Activated CD8-positive, alpha-beta memory T cell treated with anti-CD3 and anti-CD28 coated beads for 1 hour (primary cell): ENCODE data around the gene FSD1L.
A peak's percentile ranks its signal among the peaks of the same experiment; 100 is the strongest.
"Not testable (repeated sequence)": the region's sequence is repeated elsewhere in the genome, so short reads cannot be mapped to it uniquely, and the experiment has no call there.

ENCODE experiments used
- DNase-seq, 2 donors: peaks; one replicate each; pipeline ENCODE4 v3.0.0-alpha.2; 2020; ENCODE audit warnings: low read depth in 1 of 2; ENCODE audit errors: extremely low read depth in 1 of 2

FSD1L gene

DNA sequence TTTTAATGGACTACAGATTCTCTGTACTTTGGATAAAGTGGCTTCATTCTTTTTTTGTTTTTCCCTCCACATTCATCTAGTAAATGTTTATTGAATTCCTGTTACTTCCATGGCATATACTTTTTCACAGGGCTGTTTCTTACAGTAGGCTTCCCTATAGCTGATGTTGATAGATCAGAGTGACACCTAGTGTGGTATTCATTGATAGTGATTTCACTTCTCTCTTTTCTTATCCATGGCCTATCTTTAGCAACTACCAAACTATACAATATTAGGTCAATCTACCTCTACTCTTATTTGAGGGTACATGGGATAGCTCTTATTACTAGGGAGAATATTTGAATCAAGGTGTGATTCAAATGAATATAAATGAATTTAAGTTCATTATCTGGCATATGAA is 35.8 kb downstream of the FSD1L start:
- DNase-seq: no peak

GRCh38 chr9:105484226-105484625 is 36.4 kb downstream of the FSD1L start:
- DNase-seq: no peak

GRCh38 chr9:105485131-105485530 is 37.3 kb downstream of the FSD1L start:
- DNase-seq: no peak

DNA sequence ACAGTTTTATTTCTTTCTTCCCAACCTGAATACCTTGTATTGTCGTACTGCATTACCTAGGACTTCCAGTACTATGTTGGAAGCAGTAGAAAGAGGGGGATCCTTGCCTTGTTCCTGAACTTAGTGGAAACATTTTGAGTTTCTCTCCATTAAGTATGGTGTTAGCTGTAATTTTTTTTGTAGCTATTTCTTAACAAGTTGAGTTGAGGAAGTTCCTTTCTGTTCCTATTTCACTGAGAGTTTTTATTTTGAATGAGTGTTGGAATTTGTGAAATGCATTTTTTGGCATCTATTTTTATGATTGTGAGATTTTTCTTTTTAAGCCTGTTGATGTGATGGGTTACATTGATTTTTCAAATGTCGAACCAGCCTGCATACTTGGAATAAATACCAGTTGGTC is 49.0 kb downstream of the FSD1L start:
- no peak for DNase-seq

GRCh38 chr9:105497704-105498103 is 49.9 kb downstream of the FSD1L start:
- no peak for DNase-seq

GRCh38 chr9:105500108-105500766 is 52.4 kb downstream of the FSD1L start:
- no peak for DNase-seq

GRCh38 chr9:105501414-105501813 is 53.6 kb downstream of the FSD1L start:
- DNase-seq: no peak

- no peak for DNase-seq
These were observed 54.4 kb downstream of the FSD1L start for GRCh38 chr9:105502276-105502675.

- no peak for DNase-seq
These were observed 56.0 kb downstream of the FSD1L start for GRCh38 chr9:105503881-105504280.

GRCh38 chr9:105507096-105507790 is 59.4 kb downstream of the FSD1L start:
- no peak for DNase-seq

GRCh38 chr9:105508530-105508929 is 60.7 kb downstream of the FSD1L start:
- no peak for DNase-seq

- no peak for DNase-seq
These were observed 62.2 kb downstream of the FSD1L start for GRCh38 chr9:105510024-105510423.

DNA sequence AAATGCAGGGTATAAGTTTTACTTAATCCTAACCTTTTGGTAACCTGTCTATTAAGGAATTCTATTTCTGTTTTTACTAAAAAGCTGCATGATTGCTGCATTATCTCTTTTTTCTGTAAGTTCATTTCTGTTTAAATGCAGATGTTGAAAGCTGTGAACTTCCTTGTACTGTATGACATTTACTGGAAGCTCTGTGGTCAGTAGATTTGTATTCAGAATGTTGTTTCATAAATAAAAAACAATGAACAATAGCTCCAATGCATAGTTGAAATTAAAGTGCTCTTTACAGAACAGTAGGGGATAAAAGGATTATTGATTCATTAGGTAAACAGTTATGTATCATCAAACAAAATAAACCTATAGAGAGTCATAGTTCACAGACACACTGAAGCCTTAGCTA is 63.6 kb downstream of the FSD1L start:
- no peak for DNase-seq

DNA sequence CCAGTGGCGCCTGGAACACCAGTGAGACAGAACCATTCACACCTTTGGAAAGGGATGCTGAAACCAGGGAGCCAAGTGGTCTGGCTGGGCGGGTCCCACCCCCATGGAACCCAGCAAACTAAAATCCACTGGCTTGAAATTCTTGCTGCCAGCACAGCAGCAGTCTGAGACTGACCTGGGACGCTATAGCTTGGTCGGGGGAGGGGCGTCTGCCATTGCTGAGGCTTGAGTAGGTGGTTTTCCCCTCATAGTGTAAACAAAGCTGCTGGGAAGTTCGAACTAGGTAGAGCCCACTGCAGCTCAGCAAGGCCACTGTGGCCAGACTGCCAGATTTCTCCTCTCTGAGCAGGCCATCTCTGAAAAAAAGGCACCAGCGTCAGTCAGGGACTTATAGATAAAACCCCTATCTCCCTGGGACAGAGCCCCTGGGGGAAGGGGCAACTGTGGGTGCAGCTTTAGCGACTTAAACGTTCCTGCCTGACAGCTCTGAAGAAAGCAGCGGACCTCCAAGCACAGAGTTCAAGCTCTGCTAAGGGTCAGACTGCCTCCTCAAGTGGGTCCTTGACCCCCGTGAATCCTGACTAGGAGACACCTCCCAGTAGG is 68.1 kb downstream of the FSD1L start:
- DNase-seq: no peak

GRCh38 chr9:105519710-105520369 is 72.0 kb downstream of the FSD1L start:
- peak in 1 of 2 donors; percentile 2 for DNase-seq

- not testable (repeated sequence) for DNase-seq
These were observed 73.2 kb downstream of the FSD1L start for GRCh38 chr9:105520992-105521391.

DNA sequence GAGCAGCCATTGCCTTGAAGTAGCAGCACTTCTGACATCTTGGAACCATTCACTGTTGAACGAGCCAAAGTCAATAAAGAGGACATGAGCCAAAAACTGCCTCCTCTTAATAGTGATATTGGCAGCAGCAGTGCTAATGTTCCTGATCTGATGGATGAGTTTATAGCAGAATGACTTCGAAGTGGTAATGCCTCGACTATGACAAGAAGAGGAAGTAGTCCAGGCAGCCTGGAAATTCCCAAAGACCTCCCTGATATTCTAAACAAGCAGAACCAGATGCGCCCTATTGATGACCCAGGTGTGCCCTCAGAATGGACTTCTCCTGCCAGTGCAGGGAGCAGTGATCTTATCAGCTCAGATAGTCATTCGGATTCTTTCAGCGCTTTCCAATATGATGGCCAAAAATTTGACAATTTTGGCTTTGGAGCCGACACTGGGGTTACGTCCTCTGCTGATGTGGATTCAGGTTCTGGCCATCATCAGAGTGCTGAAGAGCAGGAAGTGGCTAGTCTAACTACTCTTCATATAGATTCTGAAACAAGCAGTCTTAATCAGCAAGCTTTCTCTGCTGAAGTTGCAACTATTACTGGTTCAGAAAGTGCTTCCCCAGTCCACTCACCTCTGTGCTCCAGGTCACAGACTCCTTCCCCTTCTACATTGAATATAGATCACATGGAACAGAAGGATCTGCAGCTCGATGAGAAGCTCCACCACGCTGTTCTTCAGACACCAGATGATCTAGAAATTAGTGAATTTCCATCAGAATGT is 75.0 kb downstream of the FSD1L start:
- not testable (repeated sequence) for DNase-seq

DNA sequence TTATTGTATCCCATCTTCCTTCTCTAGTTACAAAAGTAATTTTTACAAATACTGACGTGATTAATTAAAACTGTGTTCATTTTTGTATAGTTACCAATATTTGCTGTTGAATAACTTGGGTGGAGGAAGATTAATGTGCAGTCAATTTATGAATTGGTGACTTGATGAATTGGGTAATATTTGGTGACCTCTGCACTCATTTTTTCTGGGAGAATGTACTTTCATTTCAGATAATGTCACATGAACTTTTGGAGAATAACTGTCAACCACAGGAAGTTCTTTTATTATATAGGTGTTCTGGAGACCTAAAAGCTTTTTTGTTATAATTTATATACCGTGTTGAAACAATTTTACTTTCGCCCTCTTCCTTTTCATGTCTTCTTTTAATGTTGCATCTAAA is 83.7 kb downstream of the FSD1L start:
- DNase-seq: no peak

DNA sequence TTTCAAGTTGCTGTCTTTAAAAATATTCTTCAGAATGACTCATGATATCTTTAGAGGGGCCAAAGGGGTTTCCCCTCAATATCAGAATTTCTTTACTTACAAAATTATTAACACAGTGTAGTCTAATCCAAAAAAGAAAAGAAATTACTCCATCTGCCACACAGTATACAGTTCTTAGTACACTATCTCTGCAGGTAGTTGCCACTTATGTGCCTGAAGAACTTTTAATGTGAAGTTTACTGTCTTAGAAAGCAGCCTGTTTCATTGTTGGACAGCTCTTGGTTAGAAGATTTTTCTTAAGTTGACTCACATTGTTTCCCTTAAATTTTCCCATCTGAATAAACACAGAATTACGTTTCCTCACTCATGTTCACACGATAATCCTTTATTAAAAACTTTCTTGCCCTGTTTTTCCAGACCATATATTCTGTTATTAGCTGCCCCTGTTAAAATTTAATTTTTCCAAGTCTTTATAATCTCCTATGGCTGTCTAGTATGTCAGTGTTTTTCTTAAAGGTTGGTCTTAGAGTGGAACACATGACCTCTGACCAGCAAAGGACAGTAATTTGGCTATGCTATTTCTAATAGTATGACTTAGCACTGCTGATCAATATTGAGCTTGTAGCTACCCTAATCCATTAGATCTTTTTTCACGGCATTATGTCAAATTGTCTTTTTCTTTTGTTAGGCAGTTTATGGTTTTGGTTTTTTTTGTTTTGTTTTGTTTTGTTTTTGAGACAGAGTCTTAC is 88.3 kb downstream of the FSD1L start:
- no peak for DNase-seq

DNA sequence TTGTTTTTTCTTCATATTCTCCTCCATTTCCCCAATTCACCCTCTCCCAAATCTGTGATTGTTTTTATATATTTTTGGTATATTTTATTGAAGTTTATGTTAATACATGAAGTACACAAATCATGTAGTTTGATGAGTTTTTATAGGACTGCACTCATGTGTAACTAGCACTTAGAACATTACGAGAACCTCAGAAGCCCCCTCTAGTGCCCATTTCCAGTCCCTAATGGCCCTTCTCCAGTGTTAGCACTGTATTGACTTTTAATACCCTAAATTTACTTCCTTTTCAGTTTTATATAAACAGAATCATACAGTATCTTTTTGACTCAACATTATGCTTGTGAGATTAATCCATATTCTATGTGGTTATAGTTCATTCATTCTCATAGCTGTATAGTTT is 91.6 kb downstream of the FSD1L start:
- no peak for DNase-seq
